ENCODE results near the gene DOHH.

DOHH gene

GRCh38 chr19:3499738-3500428, 591 bp downstream of the DOHH start:
- DNase-seq = no peak

GRCh38 chr19:3497757-3498520, 2.5 kb downstream of the DOHH start:
- no peak for DNase-seq

GRCh38 chr19:3496392-3497273, 3.8 kb downstream of the DOHH start:
- DNase-seq = no peak

GRCh38 chr19:3494559-3494958, 5.9 kb downstream of the DOHH start:
- DNase-seq = peak; percentile 73 to 74

GRCh38 chr19:3494051-3494450, 6.4 kb downstream of the DOHH start:
- DNase-seq = no peak

GRCh38 chr19:3493651-3494050, 6.8 kb downstream of the DOHH start:
- no peak for DNase-seq

GRCh38 chr19:3492919-3493318, 7.6 kb downstream of the DOHH start:
- no peak for DNase-seq

- no peak for DNase-seq
Observed at GRCh38 chr19:3492131-3492839, 8.2 kb downstream of the DOHH start.

- no peak for DNase-seq
Observed at GRCh38 chr19:3491396-3492119, 8.9 kb downstream of the DOHH start.

GRCh38 chr19:3483226-3483628, 17.2 kb downstream of the DOHH start, which contains the start of gene SMIM44:
TSS of gene SMIM44 (minus strand) at chr19:3483441. CDS start at chr19:3483403, 38 bp downstream.
- DNase-seq = no peak

- no peak for DNase-seq
Observed at GRCh38 chr19:3482507-3483225, 17.8 kb downstream of the DOHH start.

- DNase-seq = no peak
Observed at GRCh38 chr19:3481241-3482090, 19.0 kb downstream of the DOHH start.

GRCh38 chr19:3480383-3481091, 19.9 kb downstream of the DOHH start, which contains the start of gene SMIM24:
TSS of gene SMIM24 (minus strand) at chr19:3480525. CDS start at chr19:3480463, 62 bp downstream.
- no peak for DNase-seq

- DNase-seq = no peak
Observed at GRCh38 chr19:3479834-3480215, 20.6 kb downstream of the DOHH start.

GRCh38 chr19:3479177-3479833, 21.2 kb downstream of the DOHH start:
- peak; percentile 20 to 26 for DNase-seq

- no peak for DNase-seq
Observed at GRCh38 chr19:3478409-3479176, 21.9 kb downstream of the DOHH start.

GRCh38 chr19:3477951-3478350, 22.5 kb downstream of the DOHH start:
- no peak for DNase-seq

GRCh38 chr19:3477506-3477905, 23.0 kb downstream of the DOHH start:
- DNase-seq = no peak

Data from activated CD4-positive, alpha-beta T cell treated with anti-CD3 and anti-CD28 coated beads for 4 hours (primary cell).